A204.1 (cell line): ENCODE data around the gene GYS1.
"Not testable (repeated sequence)": the region's sequence is repeated elsewhere in the genome, so short reads cannot be mapped to it uniquely, and the experiment has no call there.

Experiments used
- FAIRE-seq: peaks from 2 replicates; lab custom pipeline; 2012; peaks lifted over from hg19 to GRCh38; lab: Jason Lieb, UNC

GYS1 gene

DNA sequence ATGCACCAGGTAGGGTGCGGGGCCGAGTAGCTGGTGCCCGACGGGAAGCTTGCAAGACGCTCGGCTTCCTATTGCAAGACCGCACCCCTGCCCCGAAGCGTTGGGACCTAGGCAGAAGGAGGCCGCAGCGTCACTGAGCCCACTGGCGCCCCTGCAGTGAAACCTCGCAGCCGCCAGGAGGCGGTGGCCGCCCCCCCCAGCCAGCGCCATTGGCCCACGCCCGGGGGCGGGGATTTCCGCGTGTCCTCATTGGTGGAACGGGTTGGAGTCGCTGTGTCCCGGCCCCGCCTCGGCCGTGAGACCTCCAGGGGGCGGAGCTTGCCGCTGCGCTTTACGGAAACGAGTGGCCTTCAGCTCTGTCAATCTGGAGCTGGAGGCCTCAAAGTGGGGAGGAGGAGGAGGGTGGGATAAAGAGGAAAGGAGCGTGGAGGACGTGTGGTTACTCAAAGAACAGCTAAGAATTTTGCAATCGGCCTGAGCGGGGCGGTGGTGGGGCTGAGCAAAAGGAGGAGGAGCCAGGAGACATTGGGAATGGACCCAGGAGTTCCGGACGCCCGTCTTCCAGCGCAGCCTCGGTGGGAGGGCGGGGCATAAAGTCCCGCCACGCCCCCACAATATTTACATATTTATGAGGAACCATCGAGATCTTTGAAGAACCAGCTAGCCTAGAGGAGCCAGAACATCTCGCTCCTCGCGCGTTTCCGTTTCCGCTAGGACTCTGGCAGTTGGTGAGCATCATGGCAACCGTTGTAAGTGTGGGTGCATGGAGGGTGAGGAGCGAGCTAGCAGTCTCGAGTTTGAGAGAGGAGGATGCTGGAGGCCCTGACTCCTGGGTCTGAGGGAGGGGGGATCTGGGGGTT is at the start of gene GYS1, which contains the start of gene RUVBL2:
GYS1 (minus strand) TSS at position 135 of the 860 bp plus-strand sequence. CDS start 197 bp downstream, outside the sequence.
RUVBL2 (plus strand) TSS at position 713 of the 860 bp plus-strand sequence; CDS start at position 738, 25 bp downstream.
- FAIRE-seq, result peak; percentile 98

DNA sequence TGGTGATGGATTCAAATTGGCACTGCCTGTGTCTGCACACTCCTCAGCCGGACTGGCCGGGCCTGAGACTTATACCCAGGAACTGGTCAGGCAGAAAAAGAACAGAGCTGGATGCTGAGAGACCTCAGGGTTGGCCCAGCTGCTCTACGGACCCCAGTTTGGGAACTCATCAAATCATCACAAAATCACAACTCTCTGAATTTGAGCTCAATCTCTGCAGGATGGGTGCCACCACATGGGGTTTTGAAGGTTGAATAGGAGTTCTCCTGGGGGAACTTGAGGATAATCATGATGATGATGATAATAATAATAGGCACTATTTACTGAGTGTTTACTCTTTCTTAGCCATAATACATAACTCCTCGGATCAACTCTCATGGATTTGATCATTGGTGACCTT is 49.6 kb upstream of the GYS1 start:
- FAIRE-seq, result not testable (repeated sequence)

DNA sequence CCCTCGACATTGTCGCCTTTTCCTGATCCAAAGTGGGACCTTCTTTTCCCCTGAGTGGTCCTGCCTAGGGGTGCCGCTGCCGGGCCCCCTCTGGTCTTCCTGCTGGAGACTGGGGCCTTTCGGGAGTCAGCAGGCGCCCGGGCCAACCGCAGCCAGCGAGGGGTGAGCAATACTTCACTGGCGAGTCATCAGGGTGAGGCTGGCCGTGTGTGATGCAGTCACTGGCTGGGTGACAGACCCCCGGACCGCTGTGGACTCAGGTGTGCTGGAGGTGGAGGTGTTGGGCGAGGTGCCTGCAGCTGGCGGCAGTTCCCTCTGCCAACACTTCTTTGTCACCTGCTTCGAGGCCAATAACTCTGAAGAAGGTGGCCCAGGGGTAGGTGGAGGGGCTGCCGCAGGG is 49.1 kb upstream of the GYS1 start:
- no peak for FAIRE-seq

DNA sequence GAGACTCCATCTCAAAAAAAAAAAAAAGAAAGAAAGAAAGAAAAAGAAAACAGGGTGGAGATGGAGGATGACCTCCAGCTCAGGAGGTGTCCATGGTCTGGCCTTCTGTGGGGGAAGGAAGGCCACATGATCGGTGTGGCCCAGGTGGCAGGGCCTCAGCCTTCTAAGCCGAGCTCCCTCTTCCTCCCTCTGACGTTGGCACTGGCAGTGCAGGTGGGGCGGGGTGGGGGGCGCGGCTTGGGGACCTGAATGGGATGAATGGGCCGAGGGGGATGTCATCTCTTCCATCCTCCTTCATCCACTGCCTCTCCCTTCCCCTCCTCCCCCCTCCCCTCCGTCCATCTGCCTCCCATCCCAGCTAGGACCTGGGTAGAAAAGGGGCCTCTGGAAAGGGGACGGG is 46.6 kb upstream of the GYS1 start:
- not testable (repeated sequence) for FAIRE-seq

DNA sequence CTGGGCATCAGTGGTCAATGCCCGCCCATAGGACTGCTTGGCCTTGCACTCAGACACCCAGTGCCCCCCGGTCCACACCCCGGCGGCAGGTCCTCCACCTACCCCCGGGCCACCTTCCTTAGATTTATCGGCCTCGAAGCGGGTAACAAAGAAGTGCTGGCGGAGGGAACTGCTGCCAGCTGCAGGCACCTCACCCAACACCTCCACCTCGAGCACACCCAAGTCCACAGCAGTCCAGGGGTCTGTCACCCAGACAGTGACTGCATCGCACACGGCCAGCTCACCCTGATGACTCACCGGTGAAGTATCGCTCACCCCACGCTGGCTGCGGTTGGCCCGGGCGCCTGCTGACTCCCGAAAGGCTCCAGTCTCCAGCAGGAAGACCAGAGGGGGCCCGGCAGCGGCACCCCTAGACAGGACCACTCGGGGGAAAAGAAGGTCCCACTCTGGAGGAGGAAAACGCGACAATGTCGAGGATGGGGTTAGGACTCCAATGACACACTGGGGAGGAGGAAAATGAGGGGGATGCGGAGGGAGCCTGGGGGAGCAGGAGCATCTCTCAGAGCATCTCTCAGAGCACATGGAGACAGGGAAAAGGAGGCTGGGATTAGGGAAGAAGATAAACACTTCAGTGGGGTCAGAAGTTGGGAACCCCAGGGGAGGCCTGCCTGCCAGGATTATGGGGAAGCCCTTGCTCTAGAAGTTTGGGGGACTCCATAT is 45.6 kb upstream of the GYS1 start:
- FAIRE-seq, result not testable (repeated sequence)

DNA sequence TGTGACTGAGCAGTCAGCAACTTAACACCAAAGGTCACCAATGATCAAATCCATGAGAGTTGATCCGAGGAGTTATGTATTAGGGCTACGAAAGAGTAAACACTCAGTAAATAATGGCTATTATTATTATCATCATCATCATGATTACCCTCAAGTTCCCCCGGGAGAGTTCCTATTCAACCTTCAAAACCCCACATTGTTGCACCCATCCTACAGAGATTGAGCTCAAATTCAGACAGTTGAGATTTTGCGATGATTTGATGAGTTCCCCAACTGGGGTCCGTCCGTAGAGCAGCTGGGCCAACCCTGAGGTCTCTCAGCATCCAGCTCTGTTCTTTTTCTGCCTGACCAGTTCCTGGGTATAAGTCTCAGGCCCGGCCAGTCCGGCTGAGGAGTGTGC is 45.0 kb upstream of the GYS1 start:
- not testable (repeated sequence) for FAIRE-seq

DNA sequence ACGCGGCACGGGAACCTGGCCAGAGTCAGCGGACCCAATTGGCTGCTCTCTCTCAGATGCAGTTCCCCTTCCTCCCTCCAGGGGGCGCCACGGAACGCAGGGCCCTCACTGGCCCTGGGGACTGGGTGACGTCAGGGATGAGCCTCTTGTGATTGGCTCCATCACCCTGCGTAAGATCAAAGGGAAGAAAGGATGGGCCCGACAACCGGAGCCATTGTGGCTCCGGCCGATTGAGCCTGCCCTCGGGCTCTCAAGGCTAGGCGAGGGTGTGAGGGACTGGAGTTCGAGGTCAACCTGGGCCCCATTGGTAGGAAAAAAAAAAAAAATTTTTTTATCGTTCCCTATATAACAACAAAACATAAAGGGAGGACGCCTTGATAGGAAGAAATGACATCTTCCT is 43.7 kb upstream of the GYS1 start, which contains the start of gene CGB1:
CGB1 (minus strand) TSS at position 81 of the 400 bp plus-strand sequence. CDS start 184 bp downstream, outside the sequence.
- FAIRE-seq, result not testable (repeated sequence)

DNA sequence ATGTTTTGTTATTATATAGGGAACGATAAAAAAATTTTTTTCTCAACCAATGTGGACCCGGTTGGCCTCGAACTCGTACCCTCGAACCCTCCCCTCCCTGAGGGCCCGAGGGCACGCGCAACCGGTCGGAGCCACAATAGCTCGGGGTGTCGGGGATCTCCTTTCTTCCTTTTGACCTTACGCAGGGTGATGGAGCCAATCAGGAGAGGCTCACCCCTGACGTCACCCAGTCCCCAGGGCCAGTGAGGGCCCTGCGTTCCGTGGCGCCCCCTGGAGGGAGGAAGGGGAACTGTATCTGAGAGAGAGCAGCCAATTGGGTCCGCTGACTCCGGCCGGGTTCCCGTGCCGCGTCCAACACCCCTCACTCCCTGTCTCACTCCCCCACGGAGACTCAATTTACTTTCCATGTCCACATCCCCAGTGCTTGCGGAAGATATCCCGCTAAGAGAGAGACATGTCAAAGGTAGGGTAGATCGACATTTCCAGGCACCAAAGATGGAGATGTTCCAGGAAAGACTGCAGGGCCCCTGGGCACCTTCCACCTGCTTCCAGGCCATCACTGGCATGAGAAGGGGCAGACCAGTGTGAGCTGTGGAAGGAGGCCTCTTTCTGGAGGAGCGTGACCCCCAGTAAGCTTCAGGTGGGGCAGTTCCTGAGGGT is 38.7 kb upstream of the GYS1 start, which contains the start of gene CGB2:
CGB2 (plus strand) TSS at position 249 of the 660 bp plus-strand sequence; CDS start at position 455, 206 bp downstream.
- FAIRE-seq, result not testable (repeated sequence)

DNA sequence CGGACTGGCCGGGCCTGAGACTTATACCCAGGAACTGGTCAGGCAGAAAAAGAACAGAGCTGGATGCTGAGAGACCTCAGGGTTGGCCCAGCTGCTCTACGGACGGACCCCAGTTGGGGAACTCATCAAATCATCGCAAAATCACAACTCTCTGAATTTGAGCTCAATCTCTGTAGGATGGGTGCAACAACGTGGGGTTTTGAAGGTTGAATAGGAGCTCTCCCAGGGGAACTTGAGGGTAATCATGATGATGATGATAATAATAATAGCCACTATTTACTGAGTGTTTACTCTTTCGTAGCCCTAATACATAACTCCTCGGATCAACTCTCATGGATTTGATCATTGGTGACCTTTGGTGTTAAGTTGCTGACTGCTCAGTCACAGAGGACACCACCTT is 37.2 kb upstream of the GYS1 start:
- FAIRE-seq, result not testable (repeated sequence)

DNA sequence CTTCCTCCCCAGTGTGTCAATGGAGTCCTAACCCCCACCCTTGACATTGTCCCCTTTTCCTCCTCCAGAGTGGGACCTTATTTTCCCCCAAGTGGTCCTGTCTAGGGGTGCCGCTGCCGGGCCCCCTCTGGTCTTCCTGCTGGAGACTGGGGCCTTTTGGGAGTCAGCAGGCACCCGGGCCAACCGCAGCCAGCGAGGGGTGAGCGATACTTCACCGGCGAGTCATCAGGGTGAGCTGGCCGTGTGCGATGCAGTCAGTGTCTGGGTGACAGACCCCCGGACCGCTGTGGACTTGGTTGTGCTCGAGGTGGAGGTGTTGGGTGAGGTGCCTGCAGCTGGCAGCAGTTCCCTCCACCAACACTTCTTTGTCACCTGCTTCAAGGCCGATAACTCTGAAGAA is 36.6 kb upstream of the GYS1 start:
- FAIRE-seq, result not testable (repeated sequence)

DNA sequence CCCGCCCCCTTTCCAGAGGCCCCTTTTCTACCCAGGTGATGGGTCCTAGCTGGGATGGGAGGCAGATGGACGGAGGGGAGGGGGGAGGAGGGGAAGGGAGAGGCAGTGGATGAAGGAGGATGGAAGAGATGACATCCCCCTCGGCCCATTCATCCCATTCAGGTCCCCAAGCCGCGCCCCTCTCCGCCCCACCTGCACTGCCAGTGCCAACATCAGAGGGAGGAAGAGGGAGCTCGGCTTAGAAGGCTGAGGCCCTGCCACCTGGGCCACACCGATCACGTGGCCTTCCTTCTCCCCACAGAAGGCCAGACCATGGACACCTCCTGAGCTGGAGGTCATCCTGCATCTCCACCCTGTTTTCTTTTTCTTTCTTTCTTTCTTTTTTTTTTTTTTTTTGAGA is 35.6 kb upstream of the GYS1 start:
- not testable (repeated sequence) for FAIRE-seq

DNA sequence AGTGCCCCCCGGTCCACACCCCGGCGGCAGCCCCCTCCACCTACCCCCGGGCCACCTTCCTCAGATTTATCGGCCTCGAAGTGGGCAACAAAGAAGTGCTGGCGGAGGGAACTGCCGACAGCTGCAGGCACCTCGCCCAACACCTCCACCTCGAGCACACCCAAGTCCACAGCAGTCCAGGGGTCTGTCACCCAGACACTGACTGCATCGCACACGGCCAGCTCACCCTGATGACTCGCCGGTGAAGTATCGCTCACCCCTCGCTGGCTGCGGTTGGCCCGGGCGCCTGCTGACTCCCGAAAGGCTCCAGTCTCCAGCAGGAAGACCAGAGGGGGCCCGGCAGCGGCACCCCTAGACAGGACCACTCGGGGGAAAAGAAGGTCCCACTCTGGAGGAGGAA is 32.5 kb upstream of the GYS1 start:
- not testable (repeated sequence) for FAIRE-seq

DNA sequence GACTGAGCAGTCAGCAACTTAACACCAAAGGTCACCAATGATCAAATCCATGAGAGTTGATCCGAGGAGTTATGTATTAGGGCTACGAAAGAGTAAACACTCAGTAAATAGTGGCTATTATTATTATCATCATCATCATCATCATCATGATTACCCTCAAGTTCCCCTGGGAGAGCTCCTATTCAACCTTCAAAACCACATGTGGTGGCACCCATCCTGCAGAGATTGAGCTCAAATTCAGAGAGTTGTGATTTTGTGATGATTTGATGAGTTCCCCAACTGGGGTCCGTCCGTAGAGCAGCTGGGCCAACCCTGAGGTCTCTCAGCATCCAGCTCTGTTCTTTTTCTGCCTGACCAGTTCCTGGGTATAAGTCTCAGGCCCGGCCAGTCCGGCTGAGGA is 32.0 kb upstream of the GYS1 start:
- FAIRE-seq, result not testable (repeated sequence)

DNA sequence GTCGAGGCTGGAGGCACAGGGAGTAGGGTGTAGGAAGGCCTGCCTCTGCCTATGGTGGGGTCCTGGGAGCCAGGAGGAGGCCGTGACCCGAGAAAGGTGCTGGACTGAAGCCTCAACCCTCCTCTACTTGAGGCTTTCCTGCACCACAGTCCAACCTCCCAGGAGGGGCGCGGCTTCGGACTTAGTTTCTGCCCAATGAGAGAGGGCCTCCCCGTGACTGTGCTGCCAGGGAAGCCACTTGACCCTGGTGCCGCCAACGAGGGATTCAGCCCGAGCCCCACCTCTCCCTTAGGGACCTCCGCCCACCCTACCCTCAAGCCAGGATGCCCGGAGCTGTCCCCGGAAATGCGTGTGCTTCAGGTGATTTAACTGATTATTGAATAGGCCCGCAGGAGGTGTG is 31.1 kb upstream of the GYS1 start, which contains the start of gene CGB3:
CGB3 (minus strand) TSS at position 101 of the 400 bp plus-strand sequence. CDS start 362 bp downstream, outside the sequence.
- FAIRE-seq, result not testable (repeated sequence)

DNA sequence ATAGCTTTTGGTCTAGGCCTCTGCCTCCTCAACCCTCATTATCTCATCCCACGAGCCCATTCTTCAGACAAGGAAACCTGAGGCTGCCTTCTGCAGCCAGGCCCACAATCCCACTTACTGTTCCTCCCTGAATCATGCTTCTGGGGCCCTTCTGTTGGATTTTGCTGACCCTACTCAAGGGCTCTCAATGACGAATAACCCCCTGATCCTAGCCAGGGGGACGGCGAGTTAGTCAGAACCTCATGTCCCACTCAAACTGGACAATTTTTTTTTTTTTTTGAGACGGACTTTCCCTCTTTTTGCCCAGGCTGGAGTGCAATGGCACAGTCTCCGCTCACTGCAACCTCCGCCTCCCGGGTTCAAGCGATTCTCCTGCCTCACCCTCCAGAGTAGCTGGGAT is 29.0 kb upstream of the GYS1 start:
- FAIRE-seq, result no peak

DNA sequence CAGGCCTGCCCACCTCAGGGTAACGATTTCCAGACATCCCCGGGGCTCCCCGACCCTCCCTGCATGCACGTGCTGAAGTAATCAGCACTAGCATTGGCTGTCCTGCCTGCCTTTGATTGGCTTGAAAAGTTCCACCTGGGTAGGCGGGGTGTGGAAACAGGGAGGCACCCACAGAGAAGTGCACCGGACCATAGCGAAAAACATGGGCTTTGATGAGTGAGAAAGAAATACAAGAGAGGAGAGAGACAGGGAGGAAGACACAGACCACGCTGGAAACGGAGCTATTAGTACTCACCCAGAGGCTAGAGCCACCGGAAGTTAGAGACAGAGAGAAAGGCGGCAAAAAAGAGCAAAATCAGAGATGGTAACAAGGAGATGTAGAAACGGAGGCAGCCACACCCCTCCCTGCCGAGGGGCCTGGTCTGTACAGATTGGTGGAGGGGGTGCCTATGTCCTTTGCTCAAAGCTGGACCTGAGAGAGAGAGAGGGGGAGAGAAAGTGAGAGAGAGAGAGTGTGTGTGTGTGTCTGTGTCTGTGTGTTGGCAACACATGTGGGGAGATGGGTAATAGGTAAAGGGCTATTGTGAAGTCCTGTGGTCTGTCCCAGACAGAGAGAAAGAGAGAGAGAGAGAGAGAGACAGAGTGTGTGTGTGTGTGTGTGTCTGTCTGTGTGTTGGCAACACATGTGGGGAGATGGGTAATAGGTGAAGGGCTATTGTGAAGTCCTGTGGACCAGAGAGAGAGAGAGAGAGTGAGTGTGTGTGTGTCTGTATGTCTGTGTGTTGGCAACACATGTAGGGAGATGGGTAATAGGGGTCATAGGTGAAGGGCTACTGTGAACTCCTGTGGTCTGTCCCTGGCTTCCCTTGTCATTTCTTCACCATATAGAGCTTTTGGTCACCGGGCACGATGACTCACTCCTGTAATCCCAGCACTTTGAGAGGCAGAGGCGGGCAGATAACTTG is 28.1 kb upstream of the GYS1 start:
- FAIRE-seq, result no peak

DNA sequence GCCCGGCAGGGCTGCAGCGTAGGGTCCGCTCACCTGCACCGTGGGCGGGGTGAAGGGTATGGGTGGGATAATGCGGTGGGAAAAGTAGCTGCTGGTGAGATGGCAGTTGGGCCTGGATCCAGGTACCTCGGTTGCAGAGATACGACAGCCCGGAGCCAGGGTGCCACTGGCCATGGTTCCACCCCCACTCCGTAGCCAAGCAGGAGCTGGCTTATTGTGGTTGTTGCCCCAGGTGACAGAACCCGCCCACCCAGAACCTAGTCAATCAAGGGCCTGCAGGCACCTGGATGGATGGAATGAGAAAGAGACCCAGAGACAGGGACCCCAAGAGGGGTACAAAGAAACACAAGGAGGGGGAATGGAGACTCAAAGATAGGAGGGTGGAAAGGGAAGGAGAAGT is 27.2 kb upstream of the GYS1 start:
- no peak for FAIRE-seq

DNA sequence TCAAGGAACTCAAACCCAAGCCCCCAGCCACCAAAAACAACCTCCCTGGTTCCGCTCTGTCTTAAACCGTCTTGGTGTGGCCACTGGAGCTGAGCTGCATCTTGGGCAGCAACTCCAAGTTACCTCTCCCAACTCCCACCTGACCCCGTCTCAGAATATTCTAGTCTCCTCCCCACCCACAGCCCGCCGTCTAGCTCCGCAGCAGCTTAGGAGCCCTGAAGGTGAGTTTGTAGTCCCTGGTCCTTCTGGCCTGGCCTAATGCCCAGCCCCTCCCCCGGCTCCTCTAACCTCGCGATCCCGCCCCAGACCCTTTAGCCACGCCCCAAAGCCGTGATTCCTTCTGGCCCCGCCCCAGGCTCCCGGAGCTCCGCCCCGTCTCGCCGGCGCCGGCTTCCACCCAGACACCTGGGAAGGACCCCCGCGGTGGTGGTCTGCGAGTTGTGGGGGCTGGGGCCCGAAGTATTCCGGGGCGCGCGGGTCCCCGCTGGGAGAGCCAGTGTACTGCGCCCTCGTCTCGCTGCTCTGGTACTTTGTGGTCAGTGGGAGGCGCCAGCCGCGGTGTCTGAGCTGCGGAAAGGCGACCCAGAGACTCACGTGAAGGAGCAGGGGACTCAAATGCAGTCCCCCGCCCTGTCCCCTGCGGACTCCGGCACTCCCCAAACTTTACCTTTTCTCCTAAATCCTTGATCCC is 26.3 kb upstream of the GYS1 start:
- FAIRE-seq, result no peak

DNA sequence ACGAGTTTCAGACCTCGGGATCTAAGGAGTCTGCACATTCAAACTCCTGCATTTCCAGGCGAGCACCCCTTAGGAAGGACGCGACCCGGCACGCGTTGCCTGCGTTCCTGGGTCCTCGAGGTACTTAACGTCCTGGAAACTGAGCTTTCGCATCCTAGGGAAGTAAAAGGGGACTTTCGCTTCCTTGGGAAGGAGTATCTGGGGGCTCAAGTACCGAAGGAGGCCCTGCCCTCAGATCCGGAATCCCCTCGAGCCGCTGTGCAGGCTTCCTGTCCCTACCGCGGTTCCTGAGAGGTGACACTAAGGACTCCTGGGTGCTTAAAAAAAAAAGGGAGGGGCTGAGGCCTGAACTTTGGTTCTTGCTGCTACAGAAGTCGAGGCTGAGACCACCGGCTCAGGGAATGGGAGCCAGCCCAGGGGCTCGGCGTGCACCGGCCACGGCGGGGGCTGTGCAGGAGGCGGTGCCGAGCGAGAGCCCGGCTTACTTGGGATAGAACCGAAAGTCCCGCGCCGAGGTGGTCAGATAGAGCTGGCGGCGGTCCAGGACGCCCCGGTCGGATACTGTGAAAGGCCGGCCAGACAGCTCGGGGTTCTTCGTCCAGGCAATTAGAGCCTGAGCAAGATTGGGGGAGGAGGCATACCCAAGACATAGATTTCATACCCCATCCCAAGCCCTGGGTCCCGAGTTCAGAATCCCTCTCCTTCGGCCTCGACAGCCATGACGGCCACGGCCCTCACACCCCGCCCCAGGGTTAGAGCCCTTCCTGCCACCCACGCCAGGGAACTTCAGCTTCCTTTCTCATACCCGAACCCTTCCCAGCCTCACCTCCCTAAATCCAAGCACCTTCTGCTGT is 25.5 kb upstream of the GYS1 start:
- not testable (repeated sequence) for FAIRE-seq
